Measurements from ENCODE around the gene SLC39A3. TPM values are rescaled to one million over a fixed set of nuclear protein-coding genes. Genes with fewer than 3 reads are reported as not detected.

SLC39A3 gene
- total and polyA plus RNA-seq, 10 of the 15 experiments (the other 5 are each of a cell fraction or from before 2014, with no cell fraction given), result 0.63 to 67.1 (median 51.2) TPM

DNA sequence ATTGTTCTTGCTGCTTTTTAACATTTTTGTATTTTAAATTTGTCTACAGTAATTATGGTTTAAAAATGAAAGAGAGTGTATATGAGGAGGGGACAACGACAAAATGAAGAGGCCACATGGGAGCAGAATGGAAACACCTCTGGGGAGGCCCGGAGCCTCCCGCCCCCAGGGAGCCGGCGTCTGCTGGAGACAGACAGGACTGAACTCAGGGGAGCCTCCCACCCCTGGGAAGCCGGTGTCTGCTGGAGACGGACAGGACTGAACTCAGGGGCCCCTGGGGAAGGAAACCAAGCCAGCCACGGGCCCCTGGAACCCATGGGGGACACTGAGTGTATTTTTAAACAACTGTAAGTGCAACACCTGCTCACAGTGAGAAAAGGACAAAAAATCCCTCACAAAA lies 16.7 kb upstream of the SLC39A3 start:
- peaks cover 8 to 28% of the 10 kb centered on the region in 2 experiments for H3K36me3 ChIP-seq (ENCODE audit: control insufficient read depth in 2 of 2, insufficient read depth in 2 of 2, low read length in 1 of 2)
- FAIRE-seq, result no peak
- H3K4me3 ChIP-seq, result no peak overlapping the region
- 70% methylated on average over 8 of the region's 8 CpGs for WGBS (ENCODE audit: insufficient coverage, insufficient replicate concordance, low lambda C conversion rate, missing lambda C conversion rate)
- no peak overlapping the region for H3K27ac ChIP-seq (ENCODE audit: control insufficient read depth, insufficient read depth)
- TF ChIP-seq MTA2 (IDR thresholded peaks at IDR 0.05; ENCODE audit: low read depth) (no peak), CEBPB (IDR thresholded peaks at IDR 0.05; ENCODE audit: borderline replicate concordance in 1 of 2, low read depth in 2 of 2, low read length in 2 of 2) (no peak), YY1 (IDR thresholded peaks at IDR 0.05; ENCODE audit: low read depth, low read length) (no peak), PRDM15 (CRISPR knock-in tag; IDR thresholded peaks at IDR 0.05) (no peak), IKZF1 (conservative IDR thresholded peaks at IDR 0.05) (no peak), EGR1 (IDR thresholded peaks at IDR 0.05; ENCODE audit: borderline replicate concordance in 1 of 2, low read depth in 2 of 2, low read length in 2 of 2) (no peak), EP300 (IDR thresholded peaks at IDR 0.05; ENCODE audit: borderline replicate concordance in 1 of 2, control insufficient read depth in 1 of 2, low read depth in 2 of 2, low read length in 2 of 2) (no peak), SMAD5 (IDR thresholded peaks at IDR 0.05; ENCODE audit: low read depth) (no peak), MEF2A (IDR thresholded peaks at IDR 0.05; ENCODE audit: insufficient read depth, low read depth, low read length) (no peak), RB1 (IDR thresholded peaks at IDR 0.05; ENCODE audit: borderline replicate concordance) (no peak), CHD4 (IDR thresholded peaks at IDR 0.05) (no peak), RUNX3 (IDR thresholded peaks at IDR 0.05; ENCODE audit: low read length) (no peak), GATAD2B (conservative IDR thresholded peaks at IDR 0.05; ENCODE audit: low read depth) (no peak), SMAD1 (IDR thresholded peaks at IDR 0.05; ENCODE audit: low read depth, partially characterized antibody) (no peak), JUNB (IDR thresholded peaks at IDR 0.05) (no peak)
- TF ChIP-seq, protein P1, sequence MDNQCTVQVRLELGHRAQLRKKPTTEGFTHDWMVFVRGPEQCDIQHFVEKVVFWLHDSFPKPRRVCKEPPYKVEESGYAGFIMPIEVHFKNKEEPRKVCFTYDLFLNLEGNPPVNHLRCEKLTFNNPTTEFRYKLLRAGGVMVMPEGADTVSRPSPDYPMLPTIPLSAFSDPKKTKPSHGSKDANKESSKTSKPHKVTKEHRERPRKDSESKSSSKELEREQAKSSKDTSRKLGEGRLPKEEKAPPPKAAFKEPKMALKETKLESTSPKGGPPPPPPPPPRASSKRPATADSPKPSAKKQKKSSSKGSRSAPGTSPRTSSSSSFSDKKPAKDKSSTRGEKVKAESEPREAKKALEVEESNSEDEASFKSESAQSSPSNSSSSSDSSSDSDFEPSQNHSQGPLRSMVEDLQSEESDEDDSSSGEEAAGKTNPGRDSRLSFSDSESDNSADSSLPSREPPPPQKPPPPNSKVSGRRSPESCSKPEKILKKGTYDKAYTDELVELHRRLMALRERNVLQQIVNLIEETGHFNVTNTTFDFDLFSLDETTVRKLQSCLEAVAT (IDR thresholded peaks at IDR 0.05), result no peak
- RAD21 ChIA-PET (ENCODE audit: unreplicated experiment), result no interaction called here
- ATAC-seq, result no peak
- H3K4me1 ChIP-seq (ENCODE audit: control insufficient read depth, insufficient read depth, low read length), result no peaks in the 10 kb centered on the region; the same call in 1 of the 2 replicates
- no peak overlapping the region for H3K9ac ChIP-seq (ENCODE audit: control insufficient read depth, insufficient read depth, low read length)
- CTCF ChIA-PET, result interaction anchor here (0.6 kb wide), 1 partner anchor 74 kb away, joined by 4 read pairs; no protein-coding TSS in a partner anchor
- no peaks in the 10 kb centered on the region for H3K27me3 ChIP-seq (replicated peaks in 1 of 2; ENCODE audit: control insufficient read depth in 2 of 2, insufficient read depth in 2 of 2, low read length in 1 of 2)
- no peak overlapping the region for H3K4me2 ChIP-seq (ENCODE audit: control insufficient read depth, insufficient read depth)
- POLR2A ChIA-PET, result no interaction called here
- H4K20me1 ChIP-seq (ENCODE audit: control insufficient read depth, insufficient read depth), result no peaks in the 10 kb centered on the region
- no TSS peak for BruUV-seq (replicated peaks)
- H3K9me3 ChIP-seq (replicated peaks; ENCODE audit: control insufficient read depth, insufficient read depth, low read length), result no peaks in the 10 kb centered on the region
- in situ Hi-C loops (cut with MboI), result no loop called here
- no peak for DNase-seq (ENCODE audit: low read depth, low spot score)
- H2AFZ ChIP-seq (ENCODE audit: control insufficient read depth, low read depth, low read length), result no peak overlapping the region
- H3K79me2 ChIP-seq (ENCODE audit: control insufficient read depth, insufficient read depth, low read length), result no peaks in the 10 kb centered on the region
- SMC1A ChIA-PET (ENCODE audit: uncharacterized antibody, unreplicated experiment), result interaction anchor here (0.6 kb wide), 1 partner anchor 93 kb away, joined by 3 read pairs; no protein-coding TSS in a partner anchor
- intact Hi-C loops (cut with micrococcal nuclease; ENCODE audit: unreplicated experiment), result no loop called here

All from GM12878 (cell line).